Hindlimb muscle (tissue), 1 donor: ENCODE data around the gene FAM78B. TPM values are rescaled to one million over a fixed set of nuclear protein-coding genes. Genes with fewer than 3 reads are reported as not detected.

ENCODE experiments used
- DNase-seq: peaks from one replicate; pipeline ENCODE4 v3.0.0-alpha.2; 2013
- polyA plus RNA-seq: library from polyadenylated mRNA; unstranded; fragments of 120-200 nt; gene quantifications from one replicate; pipeline ENCODE4 v1.2.1, GENCODE V29; 2013; ENCODE audit not compliant: insufficient read length

FAM78B gene
- polyA plus RNA-seq, 1 donor, result 1.9 TPM

- DNase-seq, result no peak
Observed at GRCh38 chr1:166063701-166064100, 103.1 kb downstream of the FAM78B start.

DNA sequence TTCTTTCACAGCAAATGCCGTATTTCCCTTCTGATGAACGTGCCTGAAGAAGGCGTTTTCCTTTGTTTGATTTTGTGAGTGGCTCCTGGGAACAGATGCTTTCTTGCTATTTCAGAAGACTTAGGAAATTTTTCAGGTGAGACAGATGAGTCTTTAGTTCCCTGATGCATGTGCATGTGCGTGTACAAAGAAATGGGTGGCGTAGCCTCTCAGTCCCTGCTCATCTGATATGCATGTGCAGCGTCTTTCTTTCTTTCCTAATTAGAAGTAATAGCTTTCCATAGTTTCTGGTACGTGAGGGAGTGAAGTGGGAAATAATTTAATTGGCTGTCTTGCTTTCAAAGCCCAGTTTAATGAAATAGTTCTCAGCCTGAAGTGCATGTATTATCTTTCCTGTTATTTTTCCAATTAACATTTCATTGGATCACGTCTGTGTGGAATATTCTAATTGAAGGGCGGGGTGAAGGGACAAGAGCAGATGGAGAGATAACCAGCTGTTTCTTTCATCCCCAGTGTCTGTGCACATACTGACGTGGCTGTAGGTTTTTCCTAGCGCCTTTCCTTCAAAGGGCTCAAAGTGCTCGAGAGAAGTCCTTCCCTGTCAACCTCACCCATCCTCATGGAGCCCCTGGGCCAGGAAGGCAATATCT lies 104.3 kb downstream of the FAM78B start:
- no peak for DNase-seq

DNA sequence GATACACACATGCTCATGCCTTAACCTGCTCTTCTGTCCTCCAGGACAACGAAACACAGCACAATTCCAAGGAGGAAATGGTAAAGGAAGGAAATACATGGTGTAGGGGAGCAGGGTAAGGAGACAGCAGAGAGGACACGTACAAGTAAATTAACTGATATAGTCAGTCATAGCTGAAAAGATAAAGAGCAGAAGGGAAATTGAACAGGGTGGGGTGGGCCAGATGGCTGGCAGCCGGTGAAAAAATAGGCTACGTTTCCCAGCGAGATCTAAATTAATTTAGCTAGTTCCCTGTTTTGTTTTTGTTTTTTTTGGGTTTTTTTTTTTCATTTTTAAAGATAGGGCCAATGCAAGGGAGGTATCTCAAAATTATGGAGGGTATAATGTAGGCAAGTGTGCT lies 109.2 kb downstream of the FAM78B start:
- DNase-seq, result no peak

DNA sequence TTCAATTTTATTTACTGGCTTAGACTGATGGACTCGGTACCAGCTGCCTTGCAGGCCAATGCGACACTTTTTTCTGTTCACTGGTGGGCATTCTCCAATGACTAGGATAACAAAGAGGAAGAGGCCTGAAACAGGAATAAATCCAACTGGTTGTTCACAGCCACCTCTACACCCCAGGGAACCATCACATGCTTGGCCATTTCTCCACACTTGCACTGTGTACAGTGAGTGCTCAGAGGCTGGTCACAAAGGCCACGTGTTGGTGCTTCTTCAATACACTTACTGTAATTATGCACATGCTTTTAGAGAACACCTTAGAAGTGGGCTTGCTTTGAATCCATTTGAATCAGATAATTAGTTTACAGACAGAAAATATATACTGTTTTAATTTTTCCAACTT lies 113.4 kb downstream of the FAM78B start:
- DNase-seq, result no peak

DNA sequence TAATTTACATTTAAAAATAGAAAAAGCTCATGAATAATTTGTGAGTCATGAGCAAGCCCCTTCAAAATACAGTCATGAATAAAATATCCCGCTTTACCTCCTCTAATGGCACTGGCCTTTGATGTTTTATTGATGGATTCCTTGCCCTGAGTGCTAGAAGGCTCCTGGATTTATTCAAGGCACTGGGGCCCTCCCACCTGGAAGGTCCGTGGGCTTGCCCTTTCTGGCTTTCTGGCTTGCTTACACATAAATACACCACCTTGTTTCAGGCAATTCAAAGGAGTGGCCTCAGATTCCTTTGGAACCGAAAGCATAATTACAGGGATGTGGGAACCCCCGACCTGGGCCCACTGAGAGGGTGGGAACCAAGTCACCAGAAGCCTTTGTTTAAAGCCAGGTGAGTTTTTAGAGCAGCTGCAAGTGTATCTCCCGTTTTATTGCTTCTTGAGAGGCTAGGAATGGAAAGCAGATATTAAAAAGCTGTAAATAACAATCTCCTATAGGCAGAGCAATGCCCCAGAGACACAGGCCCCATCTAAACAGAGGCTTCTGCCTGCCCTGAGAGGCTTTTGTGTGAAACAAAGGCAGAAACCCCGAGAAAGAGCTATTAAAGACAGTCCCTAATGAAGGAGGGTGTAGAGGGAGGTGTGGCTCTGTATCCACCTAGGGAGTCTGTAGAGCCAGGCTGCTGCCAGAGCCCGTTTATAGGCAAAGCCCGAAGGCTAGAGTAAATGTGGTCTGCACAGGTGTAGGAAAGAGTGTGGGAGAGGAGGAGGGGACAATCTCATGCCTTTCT lies 126.4 kb downstream of the FAM78B start:
- no peak for DNase-seq

- no peak for DNase-seq
Observed at GRCh38 chr1:166039436-166040201, 127.2 kb downstream of the FAM78B start.

DNA sequence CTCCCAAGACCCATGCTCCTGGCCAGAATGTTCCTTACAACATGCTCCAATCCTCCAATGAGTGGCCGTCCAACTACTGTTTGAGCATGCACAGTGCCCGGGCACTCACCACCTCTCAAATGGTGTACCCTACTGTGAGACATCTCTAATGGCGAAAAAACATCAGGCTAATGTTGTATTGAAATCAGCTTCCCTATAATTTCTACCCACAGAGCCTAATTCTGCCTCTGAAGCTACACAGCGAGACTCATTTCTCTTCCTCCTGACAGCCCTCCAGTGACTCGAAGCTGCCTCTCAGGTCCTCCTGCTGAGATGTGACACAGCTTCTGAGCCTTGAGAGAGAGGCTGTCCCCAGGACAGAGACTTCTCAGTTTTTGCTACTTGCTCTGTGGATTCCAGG lies 130.7 kb downstream of the FAM78B start:
- DNase-seq, result no peak

DNA sequence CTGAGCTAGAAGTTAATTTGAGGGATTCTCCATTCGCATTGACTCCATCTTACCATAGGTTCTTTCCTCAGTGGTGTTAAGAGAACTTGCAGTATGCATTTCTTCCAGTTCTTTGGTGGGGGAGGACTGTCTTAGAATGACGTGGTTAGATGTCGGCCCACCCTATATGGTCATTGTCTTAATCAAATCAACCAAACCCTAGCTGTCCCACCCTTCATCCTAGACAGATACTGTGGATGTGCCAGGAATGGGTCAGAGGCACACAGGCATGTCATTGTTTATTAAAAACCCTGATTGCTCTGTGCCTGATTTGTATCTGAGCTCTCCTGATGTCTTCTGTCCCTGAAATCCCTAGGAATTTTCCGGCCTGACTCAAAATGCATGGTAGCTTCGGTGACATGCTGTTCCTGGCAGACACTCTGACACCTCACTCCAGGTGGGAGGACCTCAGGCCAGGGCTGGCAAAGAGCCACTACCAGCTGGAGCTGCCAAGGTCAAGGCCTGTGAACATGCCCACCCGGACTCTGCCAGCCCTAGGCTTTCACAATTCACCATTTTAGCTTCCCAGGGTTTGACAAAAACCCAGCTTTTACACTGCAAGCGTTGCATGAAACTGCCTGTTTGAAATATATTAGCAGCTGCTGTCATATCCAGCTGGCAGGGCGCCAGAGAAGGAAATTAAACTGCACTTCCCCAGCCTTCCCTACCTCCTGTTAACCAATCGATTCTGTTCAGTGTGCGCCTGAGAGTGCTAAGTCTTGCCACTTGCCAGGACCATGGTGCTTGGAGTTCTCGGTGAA lies 134.0 kb downstream of the FAM78B start:
- DNase-seq, result peak; percentile 29

DNA sequence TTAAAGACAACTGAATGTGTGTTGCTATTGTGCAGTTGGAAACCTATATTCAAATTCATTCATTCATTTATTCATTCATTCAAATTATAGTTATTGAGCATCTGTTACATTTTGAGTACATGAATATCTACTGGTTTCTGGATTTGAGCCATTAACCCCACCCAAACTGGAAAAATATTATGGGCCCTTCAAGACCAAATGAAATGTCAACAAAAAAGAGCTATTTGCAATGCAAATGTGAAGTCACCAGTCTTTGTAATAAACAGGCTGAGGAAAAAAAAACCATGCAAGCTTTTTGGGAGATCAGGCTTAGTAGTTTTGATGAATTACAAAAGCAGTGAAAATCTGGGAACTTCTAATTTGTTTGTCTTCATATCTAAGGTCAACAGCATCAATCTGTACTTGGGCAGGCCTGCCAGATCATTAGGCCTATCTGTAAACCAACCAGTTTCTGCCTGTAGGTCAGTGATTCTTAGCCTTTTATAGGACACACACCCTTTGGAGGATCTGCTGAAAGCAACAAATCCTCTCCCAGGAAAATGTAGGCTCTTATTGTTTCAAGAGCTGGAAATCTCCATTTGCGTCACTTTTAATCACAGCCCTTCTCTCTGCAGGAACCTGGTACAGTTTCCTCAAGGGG lies 134.7 kb downstream of the FAM78B start:
- no peak for DNase-seq

GRCh38 chr1:166029196-166029945 lies 137.4 kb downstream of the FAM78B start:
- DNase-seq, result no peak

DNA sequence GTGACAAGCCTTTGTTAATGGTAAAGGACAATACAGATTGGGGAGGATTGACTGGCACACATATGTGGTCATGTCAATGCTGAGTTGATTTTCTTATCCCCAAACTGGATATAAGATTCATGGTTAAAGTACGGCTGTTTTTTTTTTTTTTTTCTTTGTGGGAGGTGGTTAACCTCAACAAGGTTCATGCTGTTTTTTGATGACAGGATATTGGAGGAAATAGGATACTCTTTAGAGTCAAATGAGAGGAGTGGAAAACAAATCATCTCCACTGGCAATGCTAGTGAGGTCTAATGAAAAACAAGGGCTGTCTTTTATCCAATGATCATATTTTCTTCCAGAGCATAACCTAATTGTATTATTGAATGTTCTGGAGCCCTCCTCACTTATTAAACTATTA lies 140.2 kb downstream of the FAM78B start:
- DNase-seq, result no peak

- no peak for DNase-seq
Observed at GRCh38 chr1:166026143-166026542, 140.7 kb downstream of the FAM78B start.

DNA sequence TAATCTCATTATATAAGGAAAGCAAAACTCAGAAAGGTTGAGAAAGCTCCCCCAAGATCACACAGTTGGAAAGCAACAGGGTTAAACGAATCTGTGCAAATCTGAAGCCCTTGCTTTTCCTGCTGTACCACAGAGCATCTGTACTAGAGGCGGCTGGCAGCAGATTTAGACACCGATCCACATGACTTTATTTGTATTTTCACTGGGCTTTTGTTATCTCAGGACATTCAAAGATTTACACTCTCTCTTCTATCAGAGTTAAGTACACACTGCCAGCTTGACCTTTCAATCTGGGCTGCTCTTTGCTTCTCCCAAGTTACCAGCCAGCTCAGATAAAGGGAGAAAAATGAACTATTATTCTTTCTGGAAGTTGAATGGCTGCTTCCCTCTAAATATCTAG lies 146.6 kb downstream of the FAM78B start:
- no peak for DNase-seq
